Breast epithelium (tissue), 4 donors: Measurements from ENCODE around the gene GUCA2A. TPM values are rescaled to one million over a fixed set of nuclear protein-coding genes. Genes with fewer than 3 reads are reported as not detected.

Experiments
- DNase-seq, 2 donors: peaks; one replicate each; pipeline ENCODE4 v3.0.0-alpha.2; 2019; ENCODE audit warnings: low spot score in 2 of 2
- H3K27ac ChIP-seq, 2 donors: fragments of 200-600 bp; sonication (generic) in 1 of 2; one replicate each; pipeline ENCODE4 v1.5.1; 2016 to 2019; ENCODE audit warnings: mild to moderate bottlenecking in 1 of 2
- H3K27me3 ChIP-seq, 2 donors: fragments of 200-600 bp; sonication (generic) in 1 of 2; one replicate each; pipeline versions ENCODE4 v1.5.1 to v1.6.0; 2017 to 2019; ENCODE audit warnings: control low read depth in 1 of 2, mild to moderate bottlenecking in 1 of 2
- H3K36me3 ChIP-seq: fragments of 200-600 bp; one replicate; pipeline ENCODE4 v1.5.1; 2019
- H3K4me1 ChIP-seq, 2 donors: fragments of 200-600 bp; sonication (generic); one replicate each; pipeline ENCODE4 v1.5.1; 2016 to 2019; ENCODE audit warnings: control low read depth in 1 of 2
- H3K4me3 ChIP-seq, 3 donors: fragments of 200-600 bp; sonication (generic); 1 replicate in 2 of 3; 2 replicates in 1 of 3; pipeline ENCODE4 v1.5.1; 2016 to 2019; ENCODE audit warnings: mild to moderate bottlenecking in 3 of 3, moderate library complexity in 2 of 3
- H3K9me3 ChIP-seq, 2 donors: fragments of 200-600 bp; sonication (generic) in 1 of 2; one replicate each; pipeline ENCODE4 v1.5.1; 2016 to 2019; ENCODE audit warnings: control low read depth in 1 of 2
- CTCF ChIP-seq, 3 donors: fragments of 450-650 bp; IDR thresholded peaks; one replicate each; pipeline ENCODE4 v1.5.1; 2016 to 2017; ENCODE audit warnings: antibody characterized with exemption in 3 of 3, mild to moderate bottlenecking in 3 of 3, moderate library complexity in 3 of 3
- POLR2A ChIP-seq: fragments of 450-650 bp; IDR thresholded peaks from one replicate; pipeline ENCODE4 v1.6.1; 2016; ENCODE audit warnings: antibody characterized with exemption, mild to moderate bottlenecking, moderate library complexity
- POLR2AphosphoS5 ChIP-seq, 3 donors: sonication (generic); formaldehyde crosslinking; IDR thresholded peaks; one replicate each; pipeline ENCODE4 v1.6.1; 2017; ENCODE audit warnings: antibody characterized with exemption in 3 of 3
- intact Hi-C: fragments of 100-400 bp; cut with DNase I; formaldehyde crosslinking; loops from one replicate; pipeline ENCODE4 v1.15.1; 2023; ENCODE audit warnings: low total_unique reads
- total RNA-seq, 3 donors: library from RNA; depleted of rRNA; stranded (reverse); fragments of >200 nt; gene quantifications; one replicate each; pipeline ENCODE4 v1.1.0, GENCODE V29; 2016

The GUCA2A gene
- total RNA-seq, 3 donors from 2014 or later, result 8.8 TPM; not detected in 2

- Histone ChIP-seq H3K27ac (no peak overlapping the region), H3K27me3 (peaks cover 0 to 3% of the 10 kb centered on the region in 2 donors), H3K4me3 (peak overlapping the region in 1 of 3 donors; percentile 7), H3K4me1 (peaks cover 0 to 7% of the 10 kb centered on the region in 2 donors), H3K9me3 (no peaks in the 10 kb centered on the region), H3K36me3 (no peaks in the 10 kb centered on the region)
- DNase-seq, result peak; percentile 82 to 87
- peak; percentile 88 to 99 (median 94) for TF ChIP-seq CTCF (IDR thresholded peaks at IDR 0.05)
- peak in 2 of 3 donors; percentile 71 to 78 for TF ChIP-seq POLR2AphosphoS5 (IDR thresholded peaks at IDR 0.05)
- TF ChIP-seq POLR2A, result no peak
- intact Hi-C loops, result loop anchor here (5.0 kb wide), 1 partner anchor 124 kb away; no protein-coding TSS in a partner anchor
Observed at GRCh38 chr1:42146626-42147320, 17.8 kb downstream of the GUCA2A start.

DNA sequence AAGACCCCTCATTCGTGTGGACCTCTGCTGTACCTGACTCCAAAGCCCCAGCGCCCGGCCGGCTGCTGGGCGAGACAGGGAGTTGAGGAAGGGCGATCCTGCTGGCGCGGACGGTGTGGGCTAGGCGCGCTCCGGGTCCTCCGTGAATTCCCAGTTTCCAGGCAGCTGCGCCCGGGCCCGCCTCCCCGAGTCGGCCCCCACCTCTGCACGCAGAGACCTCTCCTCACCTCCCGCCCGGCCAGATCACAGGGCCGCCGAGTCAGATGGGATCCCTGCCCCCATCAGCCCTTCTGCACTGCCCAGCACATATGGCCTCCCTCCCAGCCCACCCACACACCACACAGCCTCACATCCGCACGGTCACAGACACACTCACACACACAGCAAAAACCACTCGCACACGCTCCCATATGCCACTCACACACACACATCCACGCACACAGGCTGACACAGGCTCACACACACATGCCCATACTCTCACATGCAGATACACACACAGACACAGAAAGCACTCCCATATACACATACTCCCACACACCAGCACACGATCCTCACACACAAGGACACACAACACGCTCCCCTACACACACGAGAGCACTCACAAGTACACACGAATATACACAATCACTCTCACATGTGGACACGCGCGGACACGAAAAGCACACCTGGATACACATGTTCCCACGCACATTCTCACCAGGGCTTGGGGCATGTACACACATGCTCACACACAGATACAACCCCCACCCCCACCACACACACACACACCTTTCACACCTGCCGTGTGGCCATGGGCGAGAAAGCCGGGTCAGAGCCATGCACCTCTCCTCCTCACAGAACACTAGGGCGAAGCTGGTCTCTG lies 18.6 kb downstream of the GUCA2A start:
- H3K9me3 ChIP-seq, result no peaks in the 10 kb centered on the region
- H3K4me1 ChIP-seq, result peaks cover 0 to 7% of the 10 kb centered on the region in 2 donors
- no peak for DNase-seq
- no peaks in the 10 kb centered on the region for H3K36me3 ChIP-seq
- H3K27ac ChIP-seq, result no peak overlapping the region
- TF ChIP-seq POLR2AphosphoS5 (IDR thresholded peaks at IDR 0.05), result no peak
- no peak for TF ChIP-seq CTCF (IDR thresholded peaks at IDR 0.05)
- no peak for TF ChIP-seq POLR2A
- no peak overlapping the region for H3K4me3 ChIP-seq
- intact Hi-C loops, result loop anchor here (5.0 kb wide), 1 partner anchor 124 kb away; no protein-coding TSS in a partner anchor
- peaks cover 0 to 3% of the 10 kb centered on the region in 2 donors for H3K27me3 ChIP-seq

GRCh38 chr1:42145389-42145716 lies 19.2 kb downstream of the GUCA2A start:
- Histone ChIP-seq H3K9me3 (no peaks in the 10 kb centered on the region), H3K27me3 (peaks cover 0 to 3% of the 10 kb centered on the region in 2 donors), H3K4me3 (no peak overlapping the region), H3K36me3 (no peaks in the 10 kb centered on the region), H3K4me1 (peaks cover 0 to 7% of the 10 kb centered on the region in 2 donors), H3K27ac (no peak overlapping the region)
- TF ChIP-seq POLR2AphosphoS5 (IDR thresholded peaks at IDR 0.05), result no peak
- TF ChIP-seq POLR2A, result no peak
- TF ChIP-seq CTCF (IDR thresholded peaks at IDR 0.05), result no peak
- DNase-seq, result no peak
- intact Hi-C loops, result loop anchor here (5.0 kb wide), 1 partner anchor 123 kb away; no protein-coding TSS in a partner anchor

GRCh38 chr1:42144711-42145388 lies 19.7 kb downstream of the GUCA2A start:
- TF ChIP-seq POLR2A (no peak), CTCF (IDR thresholded peaks at IDR 0.05) (no peak), POLR2AphosphoS5 (IDR thresholded peaks at IDR 0.05) (no peak)
- Histone ChIP-seq H3K36me3 (no peaks in the 10 kb centered on the region), H3K27ac (no peak overlapping the region), H3K4me3 (no peak overlapping the region), H3K4me1 (peaks cover 0 to 7% of the 10 kb centered on the region in 2 donors), H3K9me3 (no peaks in the 10 kb centered on the region), H3K27me3 (peaks cover 0 to 3% of the 10 kb centered on the region in 2 donors)
- intact Hi-C loops, result loop anchor here (5.0 kb wide), 1 partner anchor 123 kb away; no protein-coding TSS in a partner anchor
- no peak for DNase-seq
